ENCODE data around the gene MYL6. TPM values are rescaled to one million over a fixed set of nuclear protein-coding genes. Genes with fewer than 3 reads are reported as not detected.
A peak's percentile ranks its signal among the peaks of the same experiment; 100 is the strongest.

Gene MYL6
- total RNA-seq, 1 donor from 2014 or later, result 1,233 TPM

DNA sequence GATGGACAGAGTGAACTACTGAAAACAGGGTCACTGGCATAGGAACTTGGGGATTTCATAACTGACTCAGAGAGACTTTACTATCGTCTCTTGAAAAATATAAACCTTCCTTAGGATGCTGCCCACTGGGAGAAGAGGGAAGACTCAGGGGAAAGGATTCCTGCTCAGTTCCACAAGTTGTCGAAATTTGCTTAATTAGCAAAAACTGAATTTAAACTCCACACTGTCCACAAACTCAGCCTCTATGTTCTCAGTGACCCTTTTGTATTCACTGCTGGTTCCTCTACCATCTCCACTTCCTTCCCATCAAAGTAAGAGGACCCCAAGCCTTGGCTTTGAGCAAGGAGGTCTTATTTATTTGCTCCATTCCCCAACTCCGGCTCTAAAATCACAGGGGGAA, 12.9 kb upstream of the MYL6 start:
- H3K4me1 Mint-ChIP-seq, result no peaks in the 10 kb centered on the region

DNA sequence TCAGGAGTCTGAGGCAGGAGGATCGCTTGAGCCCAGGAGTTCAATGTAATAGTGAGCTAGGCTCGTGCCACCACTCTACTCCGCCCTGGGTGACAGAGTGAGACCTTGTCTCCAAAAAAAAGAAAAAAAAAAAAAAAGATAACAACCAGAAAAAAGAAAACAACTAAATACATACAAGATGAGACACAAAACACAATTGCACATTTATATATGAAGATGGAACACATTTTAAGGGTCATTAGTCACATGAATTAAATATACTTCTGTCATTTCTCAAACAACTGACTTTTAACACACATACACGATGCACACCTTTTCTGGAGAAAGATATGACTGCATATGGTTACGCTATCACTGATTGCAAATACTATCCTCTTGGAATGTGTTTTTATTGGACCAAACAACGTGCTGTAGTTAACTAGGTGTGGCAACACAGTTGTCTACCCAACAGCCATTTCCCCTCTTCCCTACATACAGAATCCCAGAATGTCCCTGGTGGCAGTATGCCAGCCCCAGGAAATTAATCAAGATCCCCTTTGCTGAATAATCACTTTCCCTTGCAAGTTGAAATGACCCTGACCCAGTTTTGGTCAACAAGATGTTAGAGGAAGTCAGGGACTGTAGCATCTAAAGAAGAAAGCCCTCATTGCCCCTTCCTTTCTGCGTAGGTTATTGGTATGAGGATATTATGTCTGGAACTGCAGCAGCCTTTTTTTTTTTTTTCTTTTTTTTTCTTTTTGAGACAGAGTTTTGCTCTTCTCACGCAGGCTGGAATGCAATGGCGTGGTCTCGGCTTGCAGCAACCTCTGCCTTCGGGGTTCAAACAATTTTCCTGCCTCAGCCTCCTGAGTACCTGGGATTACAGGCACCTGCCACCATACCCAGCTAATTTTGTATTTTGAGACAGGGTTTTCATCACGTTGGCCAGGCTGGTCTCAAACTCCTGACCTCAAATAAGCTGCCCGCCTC, 11.4 kb upstream of the MYL6 start:
- TF ChIP-seq EZH2 (IDR thresholded peaks at IDR 0.05) (no peak), EZH2phosphoT487 (IDR thresholded peaks at IDR 0.05) (no peak)
- TF ChIP-seq, protein P1, sequence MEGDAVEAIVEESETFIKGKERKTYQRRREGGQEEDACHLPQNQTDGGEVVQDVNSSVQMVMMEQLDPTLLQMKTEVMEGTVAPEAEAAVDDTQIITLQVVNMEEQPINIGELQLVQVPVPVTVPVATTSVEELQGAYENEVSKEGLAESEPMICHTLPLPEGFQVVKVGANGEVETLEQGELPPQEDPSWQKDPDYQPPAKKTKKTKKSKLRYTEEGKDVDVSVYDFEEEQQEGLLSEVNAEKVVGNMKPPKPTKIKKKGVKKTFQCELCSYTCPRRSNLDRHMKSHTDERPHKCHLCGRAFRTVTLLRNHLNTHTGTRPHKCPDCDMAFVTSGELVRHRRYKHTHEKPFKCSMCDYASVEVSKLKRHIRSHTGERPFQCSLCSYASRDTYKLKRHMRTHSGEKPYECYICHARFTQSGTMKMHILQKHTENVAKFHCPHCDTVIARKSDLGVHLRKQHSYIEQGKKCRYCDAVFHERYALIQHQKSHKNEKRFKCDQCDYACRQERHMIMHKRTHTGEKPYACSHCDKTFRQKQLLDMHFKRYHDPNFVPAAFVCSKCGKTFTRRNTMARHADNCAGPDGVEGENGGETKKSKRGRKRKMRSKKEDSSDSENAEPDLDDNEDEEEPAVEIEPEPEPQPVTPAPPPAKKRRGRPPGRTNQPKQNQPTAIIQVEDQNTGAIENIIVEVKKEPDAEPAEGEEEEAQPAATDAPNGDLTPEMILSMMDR (IDR thresholded peaks at IDR 0.05), result no peak
- peaks cover 31% of the 10 kb centered on the region for H3F3A ChIP-seq (ENCODE audit: low read depth)
- no peak overlapping the region for H3K4me2 ChIP-seq
- peaks cover 4% of the 10 kb centered on the region for H3K79me2 ChIP-seq (ENCODE audit: low read depth)
- H4K20me1 ChIP-seq (ENCODE audit: low read depth), result no peaks in the 10 kb centered on the region
- peaks cover 3% of the 10 kb centered on the region for H3K4me1 ChIP-seq
- H3K36me3 Mint-ChIP-seq, result peaks cover 19% of the 10 kb centered on the region
- H3K27ac Mint-ChIP-seq, result peak overlapping the region; percentile 59
- no peaks in the 10 kb centered on the region for H3K9me3 Mint-ChIP-seq
- H3K9me3 ChIP-seq (ENCODE audit: low read depth), result no peaks in the 10 kb centered on the region
- peak overlapping the region; percentile 25 for H3K27ac ChIP-seq
- no peak overlapping the region for H3K4me3 ChIP-seq
- no peak for DNase-seq (ENCODE audit: low spot score)
- H3K9ac ChIP-seq, result no peak overlapping the region
- peaks cover 6% of the 10 kb centered on the region for H3K27me3 Mint-ChIP-seq (ENCODE audit: insufficient read depth, low read depth)
- no peaks in the 10 kb centered on the region for H3K27me3 ChIP-seq
- H3K4me3 Mint-ChIP-seq, result no peak overlapping the region
- H3K4me1 Mint-ChIP-seq, result peaks cover 8% of the 10 kb centered on the region
- H3K36me3 ChIP-seq, result no peaks in the 10 kb centered on the region
- H2AFZ ChIP-seq (replicated peaks), result no peak overlapping the region

More for the DNA sequence above, 12.9 kb upstream of the MYL6 start:
- Histone ChIP-seq H2AFZ (replicated peaks) (no peak overlapping the region), H3K9ac (no peak overlapping the region), H3K4me2 (no peak overlapping the region), H3F3A (ENCODE audit: low read depth) (peaks cover 19% of the 10 kb centered on the region), H3K79me2 (ENCODE audit: low read depth) (no peaks in the 10 kb centered on the region), H3K9me3 (ENCODE audit: low read depth) (no peaks in the 10 kb centered on the region), H3K27ac (no peak overlapping the region), H3K27me3 (no peaks in the 10 kb centered on the region), H3K36me3 (peaks cover 8% of the 10 kb centered on the region), H3K4me3 (no peak overlapping the region), H4K20me1 (ENCODE audit: low read depth) (no peaks in the 10 kb centered on the region), H3K4me1 (no peaks in the 10 kb centered on the region)
- Mint-ChIP-seq H3K36me3 (peaks cover 29% of the 10 kb centered on the region), H3K4me3 (no peak overlapping the region), H3K27ac (no peak overlapping the region), H3K27me3 (ENCODE audit: insufficient read depth, low read depth) (peaks cover 3% of the 10 kb centered on the region), H3K9me3 (no peaks in the 10 kb centered on the region)
- TF ChIP-seq, protein P1 (IDR thresholded peaks at IDR 0.05), result no peak
- TF ChIP-seq EZH2phosphoT487 (IDR thresholded peaks at IDR 0.05) (no peak), EZH2 (IDR thresholded peaks at IDR 0.05) (no peak)
- DNase-seq (ENCODE audit: low spot score), result no peak

DNA sequence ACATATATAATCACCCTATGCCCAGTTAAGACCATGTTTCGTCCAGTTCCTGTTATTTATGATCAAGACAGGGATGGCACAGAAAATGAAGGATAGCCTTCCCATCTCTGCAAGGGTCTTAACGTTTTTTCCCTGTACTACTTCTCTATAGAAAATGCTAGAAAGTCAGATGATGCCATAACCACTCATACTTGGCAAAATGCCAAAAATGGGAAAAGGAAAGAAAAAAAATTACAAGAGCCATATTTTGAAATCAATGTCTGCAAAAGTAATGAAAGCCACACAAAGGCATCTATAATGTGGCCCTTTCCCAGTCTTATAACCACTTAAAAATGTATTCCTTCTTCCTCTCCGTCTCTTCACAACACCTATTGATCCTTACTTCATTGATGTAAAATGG, 7.6 kb upstream of the MYL6 start:
- Histone ChIP-seq H2AFZ (replicated peaks) (no peak overlapping the region), H3K9me3 (ENCODE audit: low read depth) (no peaks in the 10 kb centered on the region), H3K9ac (no peak overlapping the region), H3K79me2 (ENCODE audit: low read depth) (peaks cover 18% of the 10 kb centered on the region), H3K27me3 (no peaks in the 10 kb centered on the region), H3K27ac (no peak overlapping the region), H3K4me3 (no peak overlapping the region), H3K36me3 (no peaks in the 10 kb centered on the region), H3K4me1 (peaks cover 14% of the 10 kb centered on the region), H3F3A (ENCODE audit: low read depth) (peaks cover 29% of the 10 kb centered on the region), H4K20me1 (ENCODE audit: low read depth) (no peaks in the 10 kb centered on the region), H3K4me2 (no peak overlapping the region)
- DNase-seq (ENCODE audit: low spot score), result no peak
- Mint-ChIP-seq H3K27ac (no peak overlapping the region), H3K4me1 (peaks cover 30% of the 10 kb centered on the region), H3K9me3 (no peaks in the 10 kb centered on the region), H3K27me3 (ENCODE audit: insufficient read depth, low read depth) (peaks cover 5% of the 10 kb centered on the region), H3K4me3 (peak overlapping the region; percentile 97), H3K36me3 (peaks cover 10% of the 10 kb centered on the region)
- TF ChIP-seq, protein P1 (IDR thresholded peaks at IDR 0.05), result no peak
- TF ChIP-seq EZH2 (IDR thresholded peaks at IDR 0.05) (no peak), EZH2phosphoT487 (IDR thresholded peaks at IDR 0.05) (no peak)

All from neural progenitor cell (in vitro differentiated cells).